Body of pancreas (tissue), 4 donors: ENCODE results near the gene NOL12.
A peak's percentile ranks its signal among the peaks of the same experiment; 100 is the strongest.

Experiments used
- POLR2A ChIP-seq, 3 donors: fragments of 450-650 bp; IDR thresholded peaks; one replicate each; pipeline ENCODE4 v1.6.1; 2016; ENCODE audit warnings: antibody characterized with exemption in 3 of 3, mild to moderate bottlenecking in 2 of 3
- TF ChIP-seq, protein P1 (sequence below), 7 experiments: fragments of 450-650 bp in 4 of 7; fragments of 200-600 bp in 3 of 7; sonication (generic) in 3 of 7; IDR thresholded peaks; one replicate each; pipeline ENCODE4 v1.5.1; 2016 to 2019; ENCODE audit warnings: antibody characterized with exemption in 7 of 7

DNA sequence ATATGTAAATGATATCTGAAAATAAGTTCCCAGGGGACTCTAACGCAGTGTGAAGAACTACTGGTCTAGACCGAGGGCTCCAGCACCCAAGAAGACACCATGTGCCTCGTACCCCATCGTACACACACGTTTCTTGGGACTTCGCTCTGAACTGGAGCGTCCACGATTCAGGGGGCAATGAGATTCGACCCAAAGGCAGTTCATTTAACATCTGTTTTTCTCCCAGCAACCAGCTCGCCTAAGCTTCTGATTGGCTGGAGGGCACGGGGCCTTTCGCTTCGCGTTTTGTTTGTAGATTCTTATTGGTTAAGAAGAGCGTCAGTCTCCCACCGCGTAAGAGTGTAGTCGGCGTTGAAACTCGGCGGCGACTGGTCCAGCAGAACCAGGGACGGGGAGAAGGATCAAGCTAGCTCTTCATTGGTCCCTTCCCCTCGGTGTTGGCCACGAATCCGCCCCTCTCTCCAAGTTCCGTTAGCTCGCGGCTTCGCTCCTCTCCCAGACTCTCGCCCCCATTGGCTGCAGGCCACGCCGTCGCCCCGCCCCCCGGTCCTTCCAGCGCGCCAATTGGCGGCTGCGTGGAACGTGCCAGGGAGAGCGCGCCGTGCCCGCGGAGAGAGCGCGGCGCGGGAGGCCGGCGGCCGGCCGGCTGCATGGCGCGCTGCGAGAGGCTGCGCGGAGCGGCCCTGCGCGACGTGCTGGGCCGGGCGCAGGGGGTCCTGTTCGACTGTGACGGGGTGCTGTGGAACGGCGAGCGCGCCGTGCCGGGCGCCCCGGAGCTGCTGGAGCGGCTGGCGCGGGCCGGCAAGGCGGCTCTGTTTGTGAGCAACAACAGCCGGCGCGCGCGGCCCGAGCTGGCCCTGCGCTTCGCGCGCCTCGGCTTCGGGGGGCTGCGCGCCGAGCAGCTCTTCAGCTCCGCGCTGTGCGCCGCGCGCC is 27.7 kb upstream of the NOL12 start, which contains the start of gene PDXP:
- TF ChIP-seq, protein P1, sequence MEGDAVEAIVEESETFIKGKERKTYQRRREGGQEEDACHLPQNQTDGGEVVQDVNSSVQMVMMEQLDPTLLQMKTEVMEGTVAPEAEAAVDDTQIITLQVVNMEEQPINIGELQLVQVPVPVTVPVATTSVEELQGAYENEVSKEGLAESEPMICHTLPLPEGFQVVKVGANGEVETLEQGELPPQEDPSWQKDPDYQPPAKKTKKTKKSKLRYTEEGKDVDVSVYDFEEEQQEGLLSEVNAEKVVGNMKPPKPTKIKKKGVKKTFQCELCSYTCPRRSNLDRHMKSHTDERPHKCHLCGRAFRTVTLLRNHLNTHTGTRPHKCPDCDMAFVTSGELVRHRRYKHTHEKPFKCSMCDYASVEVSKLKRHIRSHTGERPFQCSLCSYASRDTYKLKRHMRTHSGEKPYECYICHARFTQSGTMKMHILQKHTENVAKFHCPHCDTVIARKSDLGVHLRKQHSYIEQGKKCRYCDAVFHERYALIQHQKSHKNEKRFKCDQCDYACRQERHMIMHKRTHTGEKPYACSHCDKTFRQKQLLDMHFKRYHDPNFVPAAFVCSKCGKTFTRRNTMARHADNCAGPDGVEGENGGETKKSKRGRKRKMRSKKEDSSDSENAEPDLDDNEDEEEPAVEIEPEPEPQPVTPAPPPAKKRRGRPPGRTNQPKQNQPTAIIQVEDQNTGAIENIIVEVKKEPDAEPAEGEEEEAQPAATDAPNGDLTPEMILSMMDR (IDR thresholded peaks at IDR 0.05) = peak in 1 of 7 experiments; percentile 18
- peak in 2 of 3 donors; percentile 30 to 46 for TF ChIP-seq POLR2A (IDR thresholded peaks at IDR 0.05)
